Measurements from ENCODE around the gene STIP1. TPM values are rescaled to one million over a fixed set of nuclear protein-coding genes. Genes with fewer than 3 reads are reported as not detected.

Gene STIP1
- total RNA-seq, 1 donor from 2014 or later, result 108 TPM

DNA sequence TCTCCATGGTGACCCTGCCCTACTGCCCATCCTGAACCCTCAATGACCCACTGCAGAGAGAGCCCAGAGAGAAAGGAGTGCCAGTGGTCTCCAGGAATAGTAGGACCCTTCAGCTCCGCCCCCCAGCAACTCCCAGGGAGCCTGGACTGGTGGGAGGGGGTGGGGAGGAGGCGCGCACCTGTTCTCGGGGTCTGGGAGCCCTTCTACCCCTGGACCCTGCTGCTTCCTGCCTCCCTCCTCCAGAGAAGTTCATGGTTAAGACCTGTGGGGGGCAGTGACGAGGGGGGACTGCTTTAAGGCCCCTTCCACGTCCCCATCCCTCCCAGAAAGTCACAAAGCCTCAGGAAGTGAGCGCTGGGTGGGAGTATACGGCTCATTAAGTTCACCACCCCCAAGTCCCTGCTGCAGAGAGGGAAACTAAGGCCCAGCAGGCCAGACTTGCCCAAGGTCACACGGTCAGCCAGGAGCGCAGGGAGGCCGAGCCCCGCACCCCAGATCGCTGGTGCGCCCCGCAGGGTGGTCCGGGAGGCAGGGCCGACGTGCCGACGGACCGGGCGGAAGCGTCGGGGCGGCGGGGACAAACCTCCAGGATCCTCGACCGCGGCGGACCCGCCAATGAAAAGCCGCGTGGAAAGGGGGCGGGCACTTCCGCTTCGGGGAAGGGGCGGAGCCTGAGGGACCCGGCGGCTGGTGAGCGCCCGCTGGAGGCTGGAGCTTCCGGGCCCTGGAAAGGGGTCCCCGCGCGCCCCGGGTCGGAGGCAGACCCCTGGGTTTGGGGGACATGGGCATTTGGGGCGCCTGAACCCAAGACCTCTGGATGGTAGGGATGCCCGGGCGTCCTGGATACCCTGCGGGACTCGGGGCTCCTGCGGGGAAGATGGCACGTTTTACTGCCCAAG lies 39.9 kb downstream of the STIP1 start, which contains the start of the genes NUDT22 and TRPT1:
NUDT22 (plus strand) TSS at position 667 of the 899 bp plus-strand sequence. CDS start 379 bp downstream, outside the sequence.
TRPT1 (minus strand) TSS at position 579 of the 899 bp plus-strand sequence; CDS start at position 253, 326 bp downstream.
- Mint-ChIP-seq H3K4me1 (ENCODE audit: low read depth) (peaks cover 40% of the 10 kb centered on the region), H3K9me3 (ENCODE audit: low read depth) (no peaks in the 10 kb centered on the region), H3K27ac (ENCODE audit: unreplicated experiment) (peak within 1 kb of the TSS; percentile 87), H3K36me3 (ENCODE audit: low read depth) (no peaks in the 10 kb centered on the region), H3K27me3 (ENCODE audit: low read depth) (no peaks in the 10 kb centered on the region), H3K4me3 (ENCODE audit: unreplicated experiment) (peak within 1 kb of the TSS; percentile 81)
- TF ChIP-seq, protein P1, sequence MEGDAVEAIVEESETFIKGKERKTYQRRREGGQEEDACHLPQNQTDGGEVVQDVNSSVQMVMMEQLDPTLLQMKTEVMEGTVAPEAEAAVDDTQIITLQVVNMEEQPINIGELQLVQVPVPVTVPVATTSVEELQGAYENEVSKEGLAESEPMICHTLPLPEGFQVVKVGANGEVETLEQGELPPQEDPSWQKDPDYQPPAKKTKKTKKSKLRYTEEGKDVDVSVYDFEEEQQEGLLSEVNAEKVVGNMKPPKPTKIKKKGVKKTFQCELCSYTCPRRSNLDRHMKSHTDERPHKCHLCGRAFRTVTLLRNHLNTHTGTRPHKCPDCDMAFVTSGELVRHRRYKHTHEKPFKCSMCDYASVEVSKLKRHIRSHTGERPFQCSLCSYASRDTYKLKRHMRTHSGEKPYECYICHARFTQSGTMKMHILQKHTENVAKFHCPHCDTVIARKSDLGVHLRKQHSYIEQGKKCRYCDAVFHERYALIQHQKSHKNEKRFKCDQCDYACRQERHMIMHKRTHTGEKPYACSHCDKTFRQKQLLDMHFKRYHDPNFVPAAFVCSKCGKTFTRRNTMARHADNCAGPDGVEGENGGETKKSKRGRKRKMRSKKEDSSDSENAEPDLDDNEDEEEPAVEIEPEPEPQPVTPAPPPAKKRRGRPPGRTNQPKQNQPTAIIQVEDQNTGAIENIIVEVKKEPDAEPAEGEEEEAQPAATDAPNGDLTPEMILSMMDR (IDR thresholded peaks at IDR 0.05), result peak; percentile 64
- DNase-seq (ENCODE audit: low spot score), result peak; percentile 95

DNA sequence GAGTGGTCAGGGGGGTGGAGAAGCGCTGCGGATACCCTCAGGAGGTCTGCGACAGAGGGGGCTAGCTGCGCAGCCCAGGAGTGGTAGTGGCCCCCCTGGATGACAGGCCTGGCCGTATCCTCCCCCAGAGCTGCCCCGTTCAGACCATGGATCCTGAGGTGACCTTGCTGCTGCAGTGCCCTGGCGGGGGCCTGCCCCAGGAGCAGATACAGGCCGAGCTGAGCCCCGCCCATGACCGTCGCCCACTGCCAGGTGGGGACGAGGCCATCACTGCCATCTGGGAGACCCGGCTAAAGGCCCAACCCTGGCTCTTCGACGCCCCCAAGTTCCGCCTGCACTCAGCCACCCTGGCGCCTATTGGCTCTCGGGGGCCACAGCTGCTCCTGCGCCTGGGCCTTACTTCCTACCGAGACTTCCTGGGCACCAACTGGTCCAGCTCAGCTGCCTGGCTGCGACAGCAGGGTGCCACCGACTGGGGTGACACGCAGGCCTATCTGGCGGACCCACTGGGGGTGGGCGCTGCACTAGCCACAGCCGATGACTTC lies 40.6 kb downstream of the STIP1 start:
- Mint-ChIP-seq H3K4me1 (ENCODE audit: low read depth) (peaks cover 47% of the 10 kb centered on the region), H3K36me3 (ENCODE audit: low read depth) (no peaks in the 10 kb centered on the region), H3K27me3 (ENCODE audit: low read depth) (no peaks in the 10 kb centered on the region), H3K27ac (ENCODE audit: unreplicated experiment) (peak overlapping the region; percentile 87), H3K9me3 (ENCODE audit: low read depth) (no peaks in the 10 kb centered on the region), H3K4me3 (ENCODE audit: unreplicated experiment) (peak overlapping the region; percentile 81)
- peak; percentile 85 for DNase-seq (ENCODE audit: low spot score)
- TF ChIP-seq, protein P1 (IDR thresholded peaks at IDR 0.05), result no peak

DNA sequence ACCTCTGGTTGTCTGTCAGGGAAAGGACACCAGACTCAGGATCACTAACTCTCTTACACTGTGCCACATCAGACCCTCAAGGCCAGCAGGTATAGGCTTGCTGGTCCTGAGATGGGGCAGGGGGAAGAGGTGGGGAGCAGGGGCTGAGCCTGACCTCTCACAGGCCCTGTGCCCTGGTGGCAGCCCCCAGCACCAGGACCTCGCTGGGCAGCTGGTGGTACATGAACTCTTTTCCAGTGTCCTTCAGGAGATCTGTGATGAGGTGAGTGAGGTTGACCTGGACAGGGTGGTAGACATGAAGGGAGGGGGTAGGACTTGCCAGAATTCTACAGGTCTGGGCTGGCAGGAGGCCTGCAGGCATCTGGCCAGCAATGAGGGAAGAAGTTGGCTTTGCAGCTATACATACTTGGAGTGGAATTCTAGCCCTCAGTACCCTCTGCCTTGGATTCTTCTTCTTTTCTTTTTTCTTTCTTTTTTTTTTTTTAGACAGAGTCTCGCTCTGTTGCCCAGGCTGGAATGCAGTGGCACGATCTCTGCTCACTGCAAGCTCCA lies 41.5 kb downstream of the STIP1 start:
- H3K4me3 Mint-ChIP-seq (ENCODE audit: unreplicated experiment), result peak overlapping the region; percentile 81
- no peaks in the 10 kb centered on the region for H3K27me3 Mint-ChIP-seq (ENCODE audit: low read depth)
- DNase-seq (ENCODE audit: low spot score), result no peak
- H3K4me1 Mint-ChIP-seq (ENCODE audit: low read depth), result peaks cover 56% of the 10 kb centered on the region
- no peaks in the 10 kb centered on the region for H3K9me3 Mint-ChIP-seq (ENCODE audit: low read depth)
- TF ChIP-seq, protein P1 (IDR thresholded peaks at IDR 0.05), result no peak
- no peaks in the 10 kb centered on the region for H3K36me3 Mint-ChIP-seq (ENCODE audit: low read depth)
- H3K27ac Mint-ChIP-seq (ENCODE audit: unreplicated experiment), result peak overlapping the region; percentile 87

DNA sequence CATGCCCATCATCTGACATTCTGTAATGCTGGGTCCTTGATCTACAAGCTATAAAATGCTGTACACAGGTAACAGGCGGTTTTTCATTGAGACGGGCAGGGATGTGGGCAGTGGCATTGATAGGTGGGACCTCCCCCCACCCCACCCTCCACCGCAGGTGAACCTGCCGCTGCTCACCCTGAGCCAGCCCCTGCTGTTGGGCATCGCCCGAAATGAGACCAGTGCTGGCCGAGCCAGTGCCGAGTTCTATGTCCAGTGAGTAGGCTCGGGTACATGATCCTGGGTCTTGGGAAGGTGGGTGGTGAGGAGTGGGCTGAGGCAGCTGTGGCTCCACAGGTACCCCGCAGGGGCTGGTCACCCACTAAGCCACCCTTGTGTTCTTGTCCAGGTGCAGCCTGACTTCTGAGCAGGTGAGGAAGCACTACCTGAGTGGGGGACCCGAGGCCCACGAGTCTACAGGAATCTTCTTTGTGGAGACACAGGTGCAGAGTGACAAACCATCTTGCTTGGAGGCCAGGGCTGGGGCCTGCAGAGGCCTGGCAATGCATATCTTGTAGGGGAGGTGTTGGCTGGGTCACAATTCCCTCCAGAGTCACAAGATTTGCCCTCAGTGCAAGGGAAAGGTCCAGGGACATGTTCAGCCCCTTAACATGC lies 43.2 kb downstream of the STIP1 start:
- peak overlapping the region; percentile 77 for H3K27ac Mint-ChIP-seq (ENCODE audit: unreplicated experiment)
- H3K4me3 Mint-ChIP-seq (ENCODE audit: unreplicated experiment), result peak overlapping the region; percentile 75
- peaks cover 64% of the 10 kb centered on the region for H3K4me1 Mint-ChIP-seq (ENCODE audit: low read depth)
- no peaks in the 10 kb centered on the region for H3K36me3 Mint-ChIP-seq (ENCODE audit: low read depth)
- H3K27me3 Mint-ChIP-seq (ENCODE audit: low read depth), result no peaks in the 10 kb centered on the region
- no peaks in the 10 kb centered on the region for H3K9me3 Mint-ChIP-seq (ENCODE audit: low read depth)
- DNase-seq (ENCODE audit: low spot score), result no peak
- TF ChIP-seq, protein P1 (IDR thresholded peaks at IDR 0.05), result no peak

DNA sequence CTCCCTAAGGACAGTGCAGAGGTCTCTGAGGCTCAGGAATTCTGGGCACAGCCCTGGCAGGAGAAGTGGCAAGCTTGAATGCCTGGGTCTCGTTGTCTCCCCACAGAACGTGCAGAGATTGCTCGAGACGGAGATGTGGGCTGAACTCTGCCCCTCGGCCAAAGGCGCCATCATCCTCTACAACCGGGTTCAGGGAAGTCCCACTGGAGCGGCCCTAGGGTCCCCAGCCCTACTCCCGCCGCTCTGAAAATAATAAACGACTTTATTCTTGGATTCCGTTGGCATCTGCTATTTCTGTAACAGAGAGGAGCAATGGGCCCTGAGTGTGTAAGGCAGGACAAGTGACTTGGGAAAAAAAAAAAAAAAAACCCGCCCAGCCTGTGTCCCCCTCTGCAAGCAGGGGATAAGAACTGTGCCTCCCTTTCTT lies 43.8 kb downstream of the STIP1 start:
- TF ChIP-seq, protein P1 (IDR thresholded peaks at IDR 0.05), result no peak

More for the DNA sequence above, 43.8 kb downstream of the STIP1 start:
- Mint-ChIP-seq H3K9me3 (ENCODE audit: low read depth) (no peaks in the 10 kb centered on the region), H3K27ac (ENCODE audit: unreplicated experiment) (peak overlapping the region; percentile 77), H3K4me1 (ENCODE audit: low read depth) (peaks cover 62% of the 10 kb centered on the region), H3K36me3 (ENCODE audit: low read depth) (no peaks in the 10 kb centered on the region), H3K27me3 (ENCODE audit: low read depth) (no peaks in the 10 kb centered on the region), H3K4me3 (ENCODE audit: unreplicated experiment) (peak overlapping the region; percentile 75)
- no peak for DNase-seq (ENCODE audit: low spot score)
